GM12873 (cell line): ENCODE measurements around the gene HASPIN.

ENCODE experiments used
- CTCF ChIP-seq: IDR thresholded peaks from 2 replicates; pipeline ENCODE4 v1.5.1; 2012; ENCODE audit warnings: low read depth, mild to moderate bottlenecking, moderate library complexity, low read length, control low read depth; ENCODE audit not compliant: insufficient read depth; ENCODE audit errors: missing control alignments

The HASPIN gene

GRCh38 chr17:3729881-3730280 lies 6.2 kb downstream of the HASPIN start:
- no peak for TF ChIP-seq CTCF

GRCh38 chr17:3730881-3731429 lies 7.3 kb downstream of the HASPIN start:
- TF ChIP-seq CTCF = no peak

GRCh38 chr17:3732210-3732621 lies 8.5 kb downstream of the HASPIN start:
- TF ChIP-seq CTCF = peak; percentile 66

- TF ChIP-seq CTCF = no peak
These were observed 11.8 kb downstream of the HASPIN start for GRCh38 chr17:3735515-3735914.

- TF ChIP-seq CTCF = no peak
These were observed 15.0 kb downstream of the HASPIN start for GRCh38 chr17:3738562-3739295.

- no peak for TF ChIP-seq CTCF
These were observed 15.9 kb downstream of the HASPIN start for GRCh38 chr17:3739422-3740124.

- TF ChIP-seq CTCF = no peak
These were observed 16.9 kb downstream of the HASPIN start for GRCh38 chr17:3740611-3741073.
